NCI-H748 treated with DMSO at 0.1 percent for 48 hours (cell line): Measurements from ENCODE around the gene TRPV6.

Experiments
- DNase-seq: peaks from one replicate; lab custom pipeline; 2025; lab: John Stamatoyannopoulos, UW

The TRPV6 gene

GRCh38 chr7:142908290-142908689, 22.7 kb upstream of the TRPV6 start:
- DNase-seq, result no peak

GRCh38 chr7:142906643-142907042, 21.1 kb upstream of the TRPV6 start:
- DNase-seq, result no peak

GRCh38 chr7:142905759-142906158, 20.2 kb upstream of the TRPV6 start:
- no peak for DNase-seq

GRCh38 chr7:142904128-142904527, 18.6 kb upstream of the TRPV6 start:
- no peak for DNase-seq

- no peak for DNase-seq
Observed at GRCh38 chr7:142901426-142902259, 16.1 kb upstream of the TRPV6 start.

- no peak for DNase-seq
Observed at GRCh38 chr7:142899661-142900060, 14.1 kb upstream of the TRPV6 start.

GRCh38 chr7:142898377-142899170, 13.0 kb upstream of the TRPV6 start:
- DNase-seq, result peak; percentile 13

GRCh38 chr7:142897691-142898090, 12.1 kb upstream of the TRPV6 start:
- no peak for DNase-seq

- no peak for DNase-seq
Observed at GRCh38 chr7:142896741-142897379, 11.3 kb upstream of the TRPV6 start.

GRCh38 chr7:142896151-142896550, 10.6 kb upstream of the TRPV6 start:
- DNase-seq, result no peak

- no peak for DNase-seq
Observed at GRCh38 chr7:142894985-142895593, 9.5 kb upstream of the TRPV6 start.

- DNase-seq, result no peak
Observed at GRCh38 chr7:142894112-142894984, 8.8 kb upstream of the TRPV6 start.

GRCh38 chr7:142892951-142893350, 7.4 kb upstream of the TRPV6 start:
- no peak for DNase-seq

- DNase-seq, result no peak
Observed at GRCh38 chr7:142891490-142892082, 6.0 kb upstream of the TRPV6 start.

GRCh38 chr7:142890874-142891485, 5.4 kb upstream of the TRPV6 start:
- no peak for DNase-seq

- no peak for DNase-seq
Observed at GRCh38 chr7:142889816-142890215, 4.3 kb upstream of the TRPV6 start.

GRCh38 chr7:142887282-142888015, 1.9 kb upstream of the TRPV6 start:
- DNase-seq, result no peak

- no peak for DNase-seq
Observed at GRCh38 chr7:142886866-142887265, 1.3 kb upstream of the TRPV6 start.

GRCh38 chr7:142884286-142884640, 1.3 kb downstream of the TRPV6 start:
- DNase-seq, result no peak
